ENCODE data around the gene PAX9. TPM values are rescaled to one million over a fixed set of nuclear protein-coding genes. Genes with fewer than 3 reads are reported as not detected.

The PAX9 gene
- total and polyA plus RNA-seq, 2 donors (not counting 1 experiment from before 2014, with no cell fraction given) = not detected

DNA sequence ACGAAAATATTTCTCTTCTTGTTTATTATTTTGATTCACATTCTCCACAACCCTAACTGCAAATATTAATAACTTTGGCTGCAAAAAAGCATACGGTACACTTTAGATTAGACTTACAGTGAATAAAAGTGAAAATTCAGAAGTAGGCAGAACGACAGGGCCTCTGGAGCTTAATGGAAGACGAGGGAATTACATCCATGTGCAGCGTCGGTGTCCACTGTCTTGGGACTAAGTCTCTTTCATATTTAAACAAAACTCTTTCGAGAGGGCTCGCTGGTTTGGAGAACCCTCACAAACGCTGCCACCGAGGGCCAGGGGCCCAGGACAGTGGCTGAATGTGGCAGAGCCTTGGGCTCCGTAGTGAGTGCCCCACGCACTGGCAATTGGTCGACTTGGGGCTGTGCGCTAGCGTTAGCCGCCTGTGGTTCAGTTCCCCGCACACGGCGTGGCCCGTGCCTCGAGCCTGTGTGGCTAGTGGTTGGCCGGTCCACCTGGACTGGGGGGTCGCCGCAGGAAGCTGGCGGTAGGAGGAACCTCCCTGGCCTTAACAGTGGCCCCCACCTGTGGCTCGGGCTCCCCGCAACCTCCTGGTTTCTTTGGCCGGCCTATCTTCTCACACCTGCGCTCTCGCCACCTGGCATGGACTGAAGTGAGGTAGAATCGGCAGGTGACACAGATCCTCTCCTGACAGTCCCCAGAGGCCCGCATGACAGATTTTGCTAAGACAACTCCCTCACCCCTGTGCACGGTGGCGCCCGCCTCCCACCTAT, 739 bp upstream of the PAX9 start:
- POLR2A ChIA-PET = no interaction called here
- H3K4me1 Mint-ChIP-seq = peaks cover 26% of the 10 kb centered on the region
- intact Hi-C loops (cut with micrococcal nuclease) = no loop called here

DNA sequence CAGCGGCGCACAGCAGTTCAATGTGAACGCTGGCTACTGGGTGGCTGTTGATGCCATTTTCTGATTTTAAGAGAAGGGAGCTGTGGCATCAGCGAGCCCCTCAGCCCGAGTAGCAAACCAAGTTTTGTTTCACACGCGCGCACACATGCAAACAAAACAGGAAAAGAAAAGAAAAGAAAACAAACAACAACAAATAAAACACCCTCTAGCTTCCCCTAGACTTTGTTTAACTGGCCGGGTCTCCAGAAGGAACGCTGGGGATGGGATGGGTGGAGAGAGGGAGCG, 540 bp downstream of the PAX9 start:
- WGBS (ENCODE audit: insufficient coverage) = 12% methylated on average over 5 of the region's 11 CpGs
- TF ChIP-seq EZH2 (IDR thresholded peaks at IDR 0.05; ENCODE audit: borderline replicate concordance, insufficient read depth, low read depth, low read length, poor library complexity, severe bottlenecking) = no peak
- TF ChIP-seq, protein P1, sequence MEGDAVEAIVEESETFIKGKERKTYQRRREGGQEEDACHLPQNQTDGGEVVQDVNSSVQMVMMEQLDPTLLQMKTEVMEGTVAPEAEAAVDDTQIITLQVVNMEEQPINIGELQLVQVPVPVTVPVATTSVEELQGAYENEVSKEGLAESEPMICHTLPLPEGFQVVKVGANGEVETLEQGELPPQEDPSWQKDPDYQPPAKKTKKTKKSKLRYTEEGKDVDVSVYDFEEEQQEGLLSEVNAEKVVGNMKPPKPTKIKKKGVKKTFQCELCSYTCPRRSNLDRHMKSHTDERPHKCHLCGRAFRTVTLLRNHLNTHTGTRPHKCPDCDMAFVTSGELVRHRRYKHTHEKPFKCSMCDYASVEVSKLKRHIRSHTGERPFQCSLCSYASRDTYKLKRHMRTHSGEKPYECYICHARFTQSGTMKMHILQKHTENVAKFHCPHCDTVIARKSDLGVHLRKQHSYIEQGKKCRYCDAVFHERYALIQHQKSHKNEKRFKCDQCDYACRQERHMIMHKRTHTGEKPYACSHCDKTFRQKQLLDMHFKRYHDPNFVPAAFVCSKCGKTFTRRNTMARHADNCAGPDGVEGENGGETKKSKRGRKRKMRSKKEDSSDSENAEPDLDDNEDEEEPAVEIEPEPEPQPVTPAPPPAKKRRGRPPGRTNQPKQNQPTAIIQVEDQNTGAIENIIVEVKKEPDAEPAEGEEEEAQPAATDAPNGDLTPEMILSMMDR (IDR thresholded peaks at IDR 0.05) = no peak
- H3K9ac ChIP-seq (ENCODE audit: low read length) = no peak overlapping the region
- H3K79me2 ChIP-seq (ENCODE audit: control insufficient read depth, insufficient read depth, low read length) = no peaks in the 10 kb centered on the region
- Mint-ChIP-seq H3K4me1 (peaks cover 24% of the 10 kb centered on the region), H3K4me3 (peak overlapping the region; percentile 44), H3K27me3 (peaks cover 68% of the 10 kb centered on the region), H3K9me3 (ENCODE audit: insufficient read depth) (no peaks in the 10 kb centered on the region), H3K27ac (no peak overlapping the region)
- peak overlapping the region; percentile 11 for H3K4me2 ChIP-seq (replicated peaks; ENCODE audit: low read depth, low read length, poor library complexity, severe bottlenecking)
- CTCF ChIA-PET = no interaction called here
- POLR2A ChIA-PET = no interaction called here
- peaks cover 9 to 29% of the 10 kb centered on the region in 2 donors for H3K4me1 ChIP-seq (ENCODE audit: control insufficient read depth in 2 of 2, insufficient read depth in 2 of 2, low read length in 2 of 2)
- no peak overlapping the region for H3K4me3 ChIP-seq (ENCODE audit: control extremely low read depth in 1 of 5, extremely low read depth in 1 of 5, insufficient read depth in 1 of 5, low read depth in 2 of 5, low read length in 4 of 5)
- H3K27ac ChIP-seq (ENCODE audit: low read length in 2 of 2) = no peak overlapping the region
- H4K20me1 ChIP-seq (ENCODE audit: control insufficient read depth, insufficient read depth, low read length, poor library complexity, severe bottlenecking) = no peaks in the 10 kb centered on the region
- DNase-seq (no peak), ATAC-seq (ENCODE audit: low read depth) (no peak)
- no peaks in the 10 kb centered on the region for H3K36me3 ChIP-seq (replicated peaks in 1 of 2; ENCODE audit: control extremely low read depth in 1 of 2, control insufficient read depth in 1 of 2, extremely low read depth in 1 of 2, insufficient read depth in 2 of 2, low read length in 1 of 2)
- H3K27me3 ChIP-seq (replicated peaks in 1 of 4; ENCODE audit: control extremely low read depth in 1 of 4, control insufficient read depth in 3 of 4, insufficient read depth in 4 of 4, low read length in 3 of 4) = peaks cover 0 to 86% (median 59%) of the 10 kb centered on the region in 4 experiments
- intact Hi-C loops (cut with micrococcal nuclease) = no loop called here
- no peak overlapping the region for H2AFZ ChIP-seq (ENCODE audit: insufficient read depth, low read depth, low read length, poor library complexity, severe bottlenecking)
- H3K9me3 ChIP-seq (ENCODE audit: control extremely low read depth in 1 of 3, control insufficient read depth in 2 of 3, insufficient read depth in 1 of 3, low read length in 2 of 3) = peaks cover 0 to 67% (median 0%) of the 10 kb centered on the region in 3 donors

More for the DNA sequence above, 739 bp upstream of the PAX9 start:
- no peak for TF ChIP-seq EZH2 (IDR thresholded peaks at IDR 0.05; ENCODE audit: borderline replicate concordance, insufficient read depth, low read depth, low read length, poor library complexity, severe bottlenecking)
- TF ChIP-seq, protein P1 (IDR thresholded peaks at IDR 0.05) = no peak
- no peaks in the 10 kb centered on the region for H3K79me2 ChIP-seq (ENCODE audit: control insufficient read depth, insufficient read depth, low read length)
- 9% methylated on average over 30 of the region's 35 CpGs for WGBS (ENCODE audit: insufficient coverage)
- H3K27ac ChIP-seq (ENCODE audit: low read length in 2 of 2) = no peak overlapping the region
- no peak overlapping the region for H3K27ac Mint-ChIP-seq
- ATAC-seq (ENCODE audit: low read depth) (no peak), DNase-seq (no peak)
- H3K36me3 ChIP-seq (replicated peaks in 1 of 2; ENCODE audit: control extremely low read depth in 1 of 2, control insufficient read depth in 1 of 2, extremely low read depth in 1 of 2, insufficient read depth in 2 of 2, low read length in 1 of 2) = no peaks in the 10 kb centered on the region
- H3K27me3 ChIP-seq (replicated peaks in 1 of 4; ENCODE audit: control extremely low read depth in 1 of 4, control insufficient read depth in 3 of 4, insufficient read depth in 4 of 4, low read length in 3 of 4) = peaks cover 0 to 91% (median 62%) of the 10 kb centered on the region in 4 experiments
- H3K9me3 ChIP-seq (ENCODE audit: control extremely low read depth in 1 of 3, control insufficient read depth in 2 of 3, insufficient read depth in 1 of 3, low read length in 2 of 3) = peaks cover 0 to 68% (median 0%) of the 10 kb centered on the region in 3 donors
- H3K27me3 Mint-ChIP-seq = peaks cover 78% of the 10 kb centered on the region
- CTCF ChIA-PET = no interaction called here
- no peaks in the 10 kb centered on the region for H3K9me3 Mint-ChIP-seq (ENCODE audit: insufficient read depth)
- peaks cover 9 to 32% of the 10 kb centered on the region in 2 donors for H3K4me1 ChIP-seq (ENCODE audit: control insufficient read depth in 2 of 2, insufficient read depth in 2 of 2, low read length in 2 of 2)
- H3K4me3 ChIP-seq (ENCODE audit: control extremely low read depth in 1 of 5, extremely low read depth in 1 of 5, insufficient read depth in 1 of 5, low read depth in 2 of 5, low read length in 4 of 5) = no peak overlapping the region
- H3K4me2 ChIP-seq (replicated peaks; ENCODE audit: low read depth, low read length, poor library complexity, severe bottlenecking) = peak overlapping the region; percentile 25
- peak overlapping the region; percentile 40 for H3K4me3 Mint-ChIP-seq
- no peak overlapping the region for H2AFZ ChIP-seq (ENCODE audit: insufficient read depth, low read depth, low read length, poor library complexity, severe bottlenecking)
- no peak overlapping the region for H3K9ac ChIP-seq (ENCODE audit: low read length)
- H4K20me1 ChIP-seq (ENCODE audit: control insufficient read depth, insufficient read depth, low read length, poor library complexity, severe bottlenecking) = no peaks in the 10 kb centered on the region
